ENCODE data around the gene INAFM1.
A peak's percentile ranks its signal among the peaks of the same experiment; 100 is the strongest.
"Not testable (repeated sequence)": the region's sequence is repeated elsewhere in the genome, so short reads cannot be mapped to it uniquely, and the experiment has no call there.

The INAFM1 gene

GRCh38 chr19:47240996-47241918 is 33.4 kb upstream of the INAFM1 start:
- no peak for DNase-seq (ENCODE audit: low spot score)

GRCh38 chr19:47241919-47242577 is 32.6 kb upstream of the INAFM1 start:
- no peak for DNase-seq (ENCODE audit: low spot score)

GRCh38 chr19:47243364-47243775 is 31.3 kb upstream of the INAFM1 start:
- no peak for DNase-seq (ENCODE audit: low spot score)

GRCh38 chr19:47243776-47244547 is 30.7 kb upstream of the INAFM1 start:
- DNase-seq (ENCODE audit: low spot score): peak; percentile 82

- DNase-seq (ENCODE audit: low spot score): no peak
Observed at GRCh38 chr19:47247308-47247990, 27.2 kb upstream of the INAFM1 start.

GRCh38 chr19:47253016-47253415 is 21.7 kb upstream of the INAFM1 start:
- DNase-seq (ENCODE audit: low spot score): not testable (repeated sequence)

GRCh38 chr19:47253467-47253881 is 21.2 kb upstream of the INAFM1 start:
- DNase-seq (ENCODE audit: low spot score): no peak

- no peak for DNase-seq (ENCODE audit: low spot score)
Observed at GRCh38 chr19:47253970-47254369, 20.7 kb upstream of the INAFM1 start.

- DNase-seq (ENCODE audit: low spot score): peak; percentile 95
Observed at GRCh38 chr19:47255879-47256692, 18.6 kb upstream of the INAFM1 start, which contains the start of gene CCDC9. TSS of gene CCDC9 (plus strand) at chr19:47256525. CDS start at chr19:47258401, 1,876 bp downstream.

GRCh38 chr19:47256693-47257410 is 17.8 kb upstream of the INAFM1 start:
- DNase-seq (ENCODE audit: low spot score): peak; percentile 99

- no peak for DNase-seq (ENCODE audit: low spot score)
Observed at GRCh38 chr19:47257411-47258169, 17.1 kb upstream of the INAFM1 start.

- DNase-seq (ENCODE audit: low spot score): no peak
Observed at GRCh38 chr19:47258434-47258833, 16.3 kb upstream of the INAFM1 start.

- DNase-seq (ENCODE audit: low spot score): no peak
Observed at GRCh38 chr19:47258895-47259555, 15.7 kb upstream of the INAFM1 start.

- DNase-seq (ENCODE audit: low spot score): no peak
Observed at GRCh38 chr19:47260476-47260875, 14.2 kb upstream of the INAFM1 start.

GRCh38 chr19:47261946-47262793 is 12.5 kb upstream of the INAFM1 start:
- DNase-seq (ENCODE audit: low spot score): not testable (repeated sequence)

GRCh38 chr19:47264629-47265028 is 10.1 kb upstream of the INAFM1 start:
- no peak for DNase-seq (ENCODE audit: low spot score)

- no peak for DNase-seq (ENCODE audit: low spot score)
Observed at GRCh38 chr19:47266401-47266941, 8.2 kb upstream of the INAFM1 start.

- DNase-seq (ENCODE audit: low spot score): peak; percentile 85
Observed at GRCh38 chr19:47267350-47267759, 7.3 kb upstream of the INAFM1 start.

Data from globus pallidus (tissue), 1 donor.